Fibroblast of skin of abdomen (primary cell): ENCODE data around the gene ADGRF5.
"Not testable (repeated sequence)": the region's sequence is repeated elsewhere in the genome, so short reads cannot be mapped to it uniquely, and the experiment has no call there.

ENCODE experiments used
- DNase-seq: peaks from one replicate; pipeline ENCODE4 v3.0.0-alpha.2; 2013

The ADGRF5 gene

DNA sequence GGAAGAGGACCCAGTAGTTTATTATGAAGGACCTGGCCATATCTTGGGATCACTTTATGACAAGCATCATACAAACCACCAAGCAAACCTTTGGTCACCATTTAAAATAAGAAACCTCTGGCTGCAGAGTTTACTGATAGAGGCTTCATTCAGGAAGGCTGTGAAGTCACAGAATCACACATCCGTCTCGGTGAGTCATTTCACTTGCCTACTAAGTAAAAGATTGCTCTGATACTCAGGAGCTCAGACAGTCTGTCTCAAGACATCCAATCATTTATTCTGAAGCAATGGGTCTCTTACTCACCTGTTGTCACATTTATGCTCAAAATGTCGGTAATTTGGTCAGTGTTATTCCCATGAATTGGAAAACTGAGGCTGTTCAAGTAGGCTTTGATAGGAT lies 33.7 kb downstream of the ADGRF5 start:
- no peak for DNase-seq

DNA sequence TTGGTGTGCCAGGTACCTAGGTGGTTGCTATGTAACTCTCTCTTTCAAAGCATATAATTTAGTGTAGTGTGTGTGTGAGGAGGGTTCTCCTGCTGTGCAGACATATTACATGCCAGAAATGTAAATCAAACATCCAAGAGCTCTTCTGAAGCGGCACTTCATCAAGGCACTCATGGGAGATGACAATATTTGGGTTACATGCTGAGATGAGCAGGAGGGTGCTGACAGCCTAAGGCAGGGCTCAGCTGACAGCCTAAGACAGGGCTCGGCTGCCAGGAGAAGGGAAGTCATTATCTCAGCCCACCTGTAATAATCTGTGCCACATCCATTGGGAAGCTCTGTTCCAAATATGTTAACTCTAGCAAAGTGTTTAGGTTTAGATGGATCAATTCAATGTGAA lies 39.1 kb downstream of the ADGRF5 start:
- no peak for DNase-seq

DNA sequence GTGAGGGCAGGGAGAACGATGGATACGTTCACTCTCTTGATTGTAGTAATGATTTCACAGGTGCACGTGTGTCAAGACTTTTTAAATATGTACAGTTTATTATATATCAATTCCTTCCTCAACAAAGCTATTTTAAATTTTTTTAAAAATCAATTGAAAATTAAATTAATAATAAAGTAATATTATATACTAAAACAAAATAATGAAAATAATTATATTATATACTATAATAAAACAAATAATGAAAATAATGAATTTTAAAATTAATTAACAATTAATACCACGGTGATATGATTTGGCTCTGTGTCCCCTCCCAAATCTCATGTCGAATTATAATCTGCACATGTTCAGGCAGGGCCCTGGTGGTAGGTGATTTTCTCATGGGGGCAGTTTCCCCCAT lies 42.7 kb downstream of the ADGRF5 start:
- DNase-seq: no peak

DNA sequence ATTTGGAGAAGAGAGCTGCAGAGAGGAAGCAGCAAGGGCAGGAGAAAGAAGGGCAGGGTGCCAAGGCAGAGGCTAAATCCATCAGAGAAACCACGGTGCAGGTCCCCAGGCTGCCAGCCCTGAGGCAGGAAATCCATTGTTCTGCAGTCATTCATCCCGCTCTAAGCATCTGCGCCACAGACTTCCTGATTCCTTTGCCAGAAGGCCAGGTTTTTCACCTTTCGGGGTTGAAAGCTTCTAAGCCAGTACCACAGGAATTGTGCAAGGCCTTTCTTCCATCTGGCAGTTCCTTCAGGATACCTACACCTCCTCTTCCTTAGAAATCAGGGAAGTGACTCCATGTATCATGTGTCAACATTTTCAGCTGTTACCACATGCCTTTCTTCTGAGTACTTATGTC lies 45.6 kb downstream of the ADGRF5 start:
- DNase-seq: peak; percentile 11

DNA sequence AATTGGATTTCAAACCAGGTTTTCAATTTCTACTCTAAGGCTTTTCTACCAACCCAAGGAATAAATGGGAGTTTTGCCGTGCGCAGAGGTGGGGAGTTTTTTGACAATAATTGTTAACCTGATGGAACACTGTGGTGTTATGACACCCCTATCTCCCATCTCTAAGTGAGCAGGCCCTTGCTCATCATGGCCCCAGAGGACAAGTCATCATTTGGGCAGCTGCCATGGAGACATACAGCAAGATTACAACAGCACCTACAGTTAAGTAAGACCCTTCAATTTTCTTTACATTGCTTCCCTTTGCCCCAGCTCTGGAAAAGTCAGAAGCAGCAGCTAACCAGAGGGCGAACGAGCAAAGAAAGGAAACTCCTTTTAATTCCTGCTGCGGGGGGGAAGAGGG lies 54.3 kb downstream of the ADGRF5 start:
- DNase-seq: no peak

DNA sequence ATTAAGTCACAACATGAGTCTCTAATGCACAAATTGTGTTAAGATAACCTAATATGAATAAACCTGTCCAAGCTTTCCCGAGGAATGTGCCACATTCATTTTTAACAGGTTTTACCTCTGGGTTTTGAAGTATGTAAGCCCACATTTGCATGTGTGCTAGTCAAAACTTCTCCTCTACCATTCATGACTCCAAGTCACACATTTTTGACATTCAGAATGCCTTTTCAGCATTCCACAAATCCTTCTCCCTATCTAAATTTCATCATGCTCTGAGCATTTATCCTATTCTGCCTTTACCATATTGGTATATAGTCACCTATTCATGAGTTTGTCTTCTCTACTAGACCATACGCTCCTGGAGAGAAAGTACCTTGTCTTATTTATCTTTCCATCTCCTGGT lies 56.5 kb downstream of the ADGRF5 start:
- DNase-seq: no peak

DNA sequence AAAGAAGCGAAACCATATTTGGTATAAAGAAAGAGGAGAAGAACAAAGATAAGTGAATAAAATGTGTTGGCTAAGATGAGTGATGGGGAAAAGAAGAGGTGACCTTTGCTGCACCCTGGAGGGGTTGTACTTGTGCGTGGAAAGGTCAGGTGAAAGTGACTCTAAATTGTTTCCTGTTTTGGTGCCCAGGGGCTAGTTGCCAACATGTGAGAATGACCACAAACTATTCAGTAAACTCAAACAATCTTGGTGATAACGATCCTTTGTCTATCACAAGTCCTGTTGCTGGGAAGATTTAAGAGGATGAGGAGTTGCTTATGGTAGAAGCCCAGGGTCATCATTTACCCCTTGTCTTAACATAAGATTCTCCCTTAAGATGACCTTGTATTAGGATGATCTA lies 57.9 kb downstream of the ADGRF5 start:
- no peak for DNase-seq

DNA sequence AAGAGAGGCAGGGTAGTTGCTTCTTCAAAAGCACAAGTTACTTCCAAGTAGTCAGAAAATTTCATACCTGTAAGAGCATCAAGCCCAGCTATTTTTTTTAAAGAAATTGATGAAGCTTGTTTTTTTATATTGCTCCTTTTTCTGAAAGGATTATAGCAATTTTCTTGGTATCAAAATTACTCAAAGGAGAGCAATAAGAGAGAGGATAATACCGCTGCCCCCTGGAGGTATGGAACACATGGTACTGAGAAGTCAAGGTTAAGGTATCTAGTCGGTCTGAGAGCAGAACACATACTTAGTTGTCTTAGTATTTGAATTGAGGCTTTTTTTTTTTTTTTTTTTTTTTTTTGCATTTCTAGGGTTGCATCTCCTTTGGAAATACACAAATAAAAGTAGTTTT lies 59.4 kb downstream of the ADGRF5 start:
- DNase-seq: no peak

DNA sequence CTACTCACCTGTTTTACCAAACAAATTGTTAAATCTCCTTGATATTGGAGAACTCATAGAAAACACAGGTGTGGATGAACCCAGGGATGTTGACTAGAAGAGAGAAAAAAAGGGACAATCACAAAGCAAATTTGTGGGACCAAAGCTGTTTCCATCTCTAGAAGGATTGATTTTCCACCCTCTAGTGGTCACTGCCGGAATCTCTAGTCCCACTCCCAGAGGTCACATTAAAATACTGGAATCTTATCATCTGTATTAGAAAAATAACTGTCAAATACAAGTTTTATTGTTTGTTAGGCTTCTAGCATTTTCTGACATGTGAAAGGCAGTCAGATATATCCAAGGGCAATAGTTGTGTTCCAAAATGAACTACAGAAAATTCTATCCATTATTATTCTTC lies 65.8 kb downstream of the ADGRF5 start:
- not testable (repeated sequence) for DNase-seq

DNA sequence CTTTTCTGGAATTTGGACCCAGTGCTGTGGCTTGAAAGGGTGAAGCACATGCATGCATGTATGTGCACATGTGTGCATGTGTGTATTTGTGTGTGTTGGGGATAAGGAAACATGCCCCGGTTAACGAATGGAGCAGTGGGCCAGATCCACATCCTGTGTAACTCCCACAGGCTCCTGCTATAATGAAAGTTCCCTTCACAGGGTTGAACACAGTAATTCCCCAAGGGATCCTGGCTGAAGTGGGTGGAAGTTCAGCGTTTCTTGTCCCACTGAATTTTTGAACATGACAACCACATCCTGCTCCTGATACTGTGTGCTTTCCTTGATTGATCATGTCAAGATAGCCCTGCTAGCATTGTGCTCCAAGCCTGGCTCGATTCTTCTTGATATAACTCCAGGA lies 70.2 kb downstream of the ADGRF5 start:
- DNase-seq: not testable (repeated sequence)

DNA sequence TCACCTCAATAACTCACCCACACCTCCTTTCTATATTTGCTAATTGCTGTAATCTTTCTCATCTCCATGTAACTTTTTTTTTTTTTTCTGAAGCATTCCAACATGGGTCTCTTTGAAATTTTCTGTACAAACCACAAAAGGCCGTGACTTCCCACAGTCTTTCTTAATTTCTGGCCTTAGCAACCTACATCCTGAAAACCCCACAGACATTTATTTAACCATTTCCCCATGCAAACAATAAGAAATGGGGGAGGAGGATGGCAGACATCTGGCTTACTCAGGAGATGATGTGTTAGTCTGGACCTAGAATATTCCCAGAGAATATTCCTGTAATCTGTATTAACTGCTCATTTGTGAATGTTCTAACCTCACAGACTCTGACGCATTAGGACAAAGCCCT lies 70.9 kb downstream of the ADGRF5 start:
- peak; percentile 4 for DNase-seq

DNA sequence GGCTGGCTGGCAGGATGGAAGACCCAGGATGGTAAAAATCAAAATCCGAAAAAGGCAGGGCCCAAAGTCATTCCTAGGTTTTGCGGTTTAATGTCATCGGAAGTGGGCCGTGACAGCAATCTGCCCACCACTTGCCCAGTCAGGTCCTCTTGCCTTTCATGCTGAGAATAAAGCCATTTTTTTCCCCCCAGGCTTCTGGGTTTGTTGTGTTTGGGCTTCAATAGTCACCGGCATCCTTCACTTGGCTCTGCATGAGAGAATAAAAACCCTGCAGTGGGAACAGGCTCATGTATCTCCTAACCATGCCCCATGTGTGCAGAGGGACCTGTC lies 72.4 kb downstream of the ADGRF5 start:
- no peak for DNase-seq

DNA sequence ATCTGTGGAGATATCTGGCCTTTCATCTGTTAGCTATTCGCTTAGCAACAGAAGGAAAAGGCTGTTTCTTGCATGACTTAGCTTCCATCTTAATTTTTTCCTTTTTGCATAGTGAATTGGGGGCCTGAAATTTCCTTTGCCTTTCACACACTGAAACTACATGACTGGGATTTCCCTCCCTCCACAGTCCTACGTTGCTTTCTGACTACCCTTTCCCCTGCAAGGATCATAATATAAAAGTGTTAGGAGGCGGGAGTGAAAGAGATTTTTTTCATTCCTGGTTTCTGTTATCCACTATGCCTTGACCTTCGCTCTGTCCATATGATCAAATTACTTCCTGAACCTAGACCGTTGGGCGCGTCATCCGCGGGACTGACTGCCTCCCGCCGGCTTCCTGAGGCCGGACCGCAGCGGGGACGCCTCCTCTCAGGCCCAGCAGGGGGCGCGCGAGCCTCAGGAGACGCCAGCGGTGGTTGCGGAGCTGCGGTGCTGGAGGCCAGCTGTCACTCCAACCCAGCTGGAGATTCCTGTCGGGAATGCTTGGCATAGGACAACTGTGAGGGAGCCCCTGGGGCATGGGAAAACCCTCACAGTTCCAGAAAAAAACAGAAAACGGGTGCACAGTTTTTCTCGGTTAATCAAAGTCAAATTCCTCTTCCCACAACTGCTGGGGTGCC lies 72.9 kb downstream of the ADGRF5 start:
- DNase-seq: peak; percentile 63

DNA sequence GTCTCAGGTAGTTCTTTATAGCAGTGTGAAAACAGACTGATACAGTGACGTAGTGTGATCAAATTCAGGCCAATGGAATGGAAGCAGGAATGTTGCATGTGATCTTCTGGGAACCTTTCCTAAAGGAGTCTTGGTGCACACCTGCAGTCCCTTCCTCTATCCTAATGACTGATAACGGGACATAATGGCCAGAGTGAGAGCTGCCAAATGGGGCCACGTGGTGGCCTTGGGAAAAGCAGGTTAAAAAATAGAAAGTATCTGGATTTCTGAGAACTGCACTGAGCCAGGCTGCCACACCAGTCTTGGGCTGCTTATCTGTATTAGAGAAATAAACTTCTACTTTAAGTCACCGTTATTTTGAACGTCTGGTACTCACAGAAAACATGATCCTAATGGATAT lies 76.6 kb downstream of the ADGRF5 start:
- DNase-seq: no peak

DNA sequence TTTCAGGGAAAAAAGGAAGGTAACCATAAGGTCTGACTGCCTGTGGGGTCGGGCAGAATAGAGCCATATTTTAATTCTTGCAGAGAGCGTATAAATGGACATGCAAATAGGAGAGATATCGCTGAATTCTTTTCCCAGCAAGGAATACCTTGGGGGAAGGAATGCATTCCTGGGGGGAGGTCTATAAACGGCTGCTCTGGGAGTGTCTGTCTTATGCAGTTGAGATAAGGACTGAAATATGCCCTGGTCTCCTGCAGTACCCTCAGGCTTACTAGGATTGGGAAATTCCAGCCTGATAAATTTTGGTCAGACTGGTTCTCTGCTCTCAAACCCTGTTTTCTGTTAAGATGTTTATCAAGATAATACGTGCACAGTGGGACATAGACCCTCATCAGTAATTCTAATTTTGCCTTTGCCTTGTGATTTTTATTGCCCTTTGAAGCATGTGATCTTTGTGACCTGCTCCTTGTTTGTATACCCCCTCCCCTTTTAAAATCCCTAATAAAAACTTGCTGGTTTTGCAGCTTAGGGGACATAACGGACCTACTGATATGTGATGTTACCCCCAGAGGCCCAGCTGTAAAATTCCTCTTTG lies 79.4 kb downstream of the ADGRF5 start:
- not testable (repeated sequence) for DNase-seq

DNA sequence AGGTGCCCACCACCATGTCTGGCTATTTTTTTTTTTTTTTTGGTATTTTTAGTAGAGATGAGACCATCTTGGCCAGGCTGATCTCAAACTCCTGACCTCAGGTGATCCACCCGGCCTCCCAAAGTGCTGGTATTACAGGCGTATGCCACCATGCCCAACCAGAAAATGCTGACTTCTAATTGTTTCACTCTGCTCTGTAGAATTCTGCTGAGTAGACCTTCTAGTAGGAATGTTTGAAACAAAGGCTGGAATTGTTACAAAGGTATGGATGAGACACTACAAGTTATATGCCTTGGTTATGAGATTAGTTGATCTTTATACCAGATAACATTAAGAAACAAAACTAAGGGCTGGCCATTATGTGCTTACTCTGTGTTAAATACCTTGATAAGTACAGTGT lies 83.7 kb downstream of the ADGRF5 start:
- no peak for DNase-seq

DNA sequence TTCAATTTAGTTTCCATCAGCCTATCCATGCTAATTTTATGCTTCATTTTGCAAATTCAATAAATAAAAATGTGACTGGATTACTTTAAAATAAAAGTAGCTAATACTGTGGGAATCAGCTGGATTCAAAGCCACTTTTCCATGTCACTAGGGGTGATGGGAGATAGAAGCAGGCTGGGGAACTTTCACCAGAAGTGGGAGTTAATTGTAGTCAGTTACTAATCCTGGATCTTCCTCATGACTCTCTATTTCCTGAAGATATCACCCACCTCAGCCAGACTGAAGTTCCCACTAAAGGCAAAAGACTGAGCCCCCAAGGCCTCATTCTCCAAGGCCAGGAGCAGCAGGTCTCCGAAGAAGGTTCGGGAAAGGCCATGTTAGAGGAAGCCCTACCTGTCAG lies 86.7 kb downstream of the ADGRF5 start:
- DNase-seq: not testable (repeated sequence)

DNA sequence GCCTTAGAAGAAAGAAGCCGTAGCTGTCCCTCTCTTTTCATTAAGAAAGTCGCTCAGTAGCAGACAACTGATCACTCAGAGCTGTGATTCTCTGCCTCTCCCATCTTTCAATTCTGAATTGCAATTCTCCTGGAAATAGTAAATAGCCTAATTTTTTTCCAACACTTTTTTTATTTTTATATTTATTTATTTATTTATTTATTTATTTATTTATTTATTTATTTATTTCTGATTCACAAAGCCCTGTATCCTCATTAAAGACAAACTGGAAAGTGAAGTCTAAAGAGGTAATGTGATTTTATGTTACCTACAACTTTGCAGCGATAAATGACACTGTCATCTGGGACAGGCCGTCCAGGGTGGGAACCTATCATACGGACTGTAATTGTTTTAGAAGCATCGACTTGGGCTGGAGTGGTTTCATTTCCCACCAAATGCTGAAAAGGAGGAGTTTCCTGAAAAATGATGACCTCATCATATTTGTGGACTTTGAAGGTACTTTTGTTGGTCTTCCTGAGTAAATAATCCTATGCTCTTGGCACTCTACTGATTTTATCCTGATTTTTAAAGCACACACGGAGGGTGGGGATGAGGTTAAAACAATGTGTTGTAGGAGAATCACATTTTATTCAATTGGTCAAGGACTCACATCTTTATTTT lies 87.4 kb downstream of the ADGRF5 start:
- not testable (repeated sequence) for DNase-seq

DNA sequence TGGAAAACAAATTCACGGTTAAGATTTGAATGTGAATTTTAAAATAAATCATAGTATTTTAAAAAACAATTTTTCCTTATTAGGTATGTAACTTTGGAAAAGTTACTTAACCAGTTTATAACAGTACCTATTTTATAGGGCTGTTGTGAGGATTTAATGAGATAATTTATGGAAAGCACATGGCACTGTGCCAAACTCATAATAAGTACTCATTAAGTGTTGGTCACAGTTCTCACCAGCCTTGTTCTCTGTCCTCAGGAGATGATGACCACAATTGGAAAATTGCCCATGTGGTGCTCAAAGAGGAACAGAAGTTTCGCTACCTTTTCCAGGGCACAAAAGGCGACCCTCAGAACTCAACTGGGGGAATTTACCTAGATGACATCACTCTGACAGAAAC lies 88.9 kb downstream of the ADGRF5 start:
- DNase-seq: no peak

DNA sequence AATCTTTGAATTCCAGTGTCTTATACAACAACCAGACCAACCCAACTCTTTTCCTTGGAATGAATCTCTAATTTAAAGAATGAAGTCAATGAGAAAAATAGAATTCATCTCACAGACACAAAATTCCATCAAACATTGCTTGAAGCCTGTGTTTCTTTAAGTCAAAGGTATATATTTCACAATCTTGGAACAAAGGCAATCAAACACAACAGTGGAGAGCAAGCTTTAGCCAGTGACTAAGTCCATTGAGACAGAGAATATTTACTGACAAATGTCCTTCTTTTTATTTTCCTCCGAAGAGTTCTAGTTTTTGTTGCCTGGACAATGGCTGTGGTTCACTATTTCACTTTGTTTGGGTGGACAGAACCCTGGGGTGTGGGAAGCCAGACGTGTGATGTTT lies 92.8 kb downstream of the ADGRF5 start:
- no peak for DNase-seq

DNA sequence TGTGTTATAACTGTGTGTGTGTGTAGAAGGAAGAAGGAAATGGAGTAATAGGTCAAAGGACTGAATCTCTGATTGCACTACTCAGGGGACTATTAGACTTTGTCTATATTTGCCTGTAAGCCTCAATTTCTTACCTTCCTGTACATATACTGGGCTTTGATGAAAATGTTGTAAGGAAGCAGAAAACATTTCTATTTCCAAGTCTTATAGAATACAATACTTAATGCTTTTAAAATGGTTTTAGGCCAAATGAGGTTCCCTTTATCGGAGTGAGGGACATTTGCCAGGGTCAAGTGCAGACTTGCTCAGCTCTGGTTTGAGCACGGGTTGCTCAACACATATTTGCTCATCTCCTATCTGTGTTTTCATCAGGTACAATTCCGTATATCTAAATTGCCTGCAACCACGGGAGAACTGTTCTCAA lies 100.3 kb downstream of the ADGRF5 start:
- DNase-seq: no peak

DNA sequence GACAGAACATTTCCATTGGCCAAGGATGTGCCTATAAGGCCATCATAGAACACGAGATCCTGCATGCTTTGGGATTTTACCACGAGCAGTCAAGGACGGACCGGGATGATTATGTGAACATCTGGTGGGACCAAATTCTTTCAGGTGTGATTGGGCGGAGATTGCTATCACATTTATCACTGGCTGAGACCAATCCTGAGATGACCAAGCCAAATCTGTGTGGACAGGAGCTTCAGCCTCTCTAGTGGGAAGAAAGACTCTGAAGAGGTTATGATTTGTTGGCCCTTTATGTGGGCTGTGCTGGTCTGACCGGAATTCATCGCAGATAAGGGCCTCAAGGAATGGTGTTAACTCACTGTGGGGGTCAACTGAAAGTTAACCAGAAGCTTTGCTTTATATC lies 102.2 kb downstream of the ADGRF5 start:
- no peak for DNase-seq

DNA sequence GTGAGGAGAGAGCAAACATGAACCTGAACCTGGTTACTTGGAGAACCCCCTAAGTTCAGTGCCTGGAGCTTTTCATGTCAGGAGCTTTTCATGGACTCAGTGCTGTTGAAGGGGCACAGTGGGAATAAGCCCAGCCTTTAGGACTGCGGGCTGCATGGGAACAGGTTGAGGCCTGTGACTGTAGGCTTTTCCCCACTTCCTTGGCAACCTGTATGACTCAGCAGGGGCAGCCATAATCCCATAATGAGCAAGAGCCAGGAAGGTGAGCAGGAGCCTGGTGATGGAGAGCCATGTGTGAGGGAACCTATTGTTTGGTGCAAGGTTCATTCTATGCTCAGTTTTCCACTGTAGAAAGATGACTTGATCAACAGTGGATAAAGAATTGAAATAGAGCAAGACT lies 105.1 kb downstream of the ADGRF5 start:
- DNase-seq: no peak

DNA sequence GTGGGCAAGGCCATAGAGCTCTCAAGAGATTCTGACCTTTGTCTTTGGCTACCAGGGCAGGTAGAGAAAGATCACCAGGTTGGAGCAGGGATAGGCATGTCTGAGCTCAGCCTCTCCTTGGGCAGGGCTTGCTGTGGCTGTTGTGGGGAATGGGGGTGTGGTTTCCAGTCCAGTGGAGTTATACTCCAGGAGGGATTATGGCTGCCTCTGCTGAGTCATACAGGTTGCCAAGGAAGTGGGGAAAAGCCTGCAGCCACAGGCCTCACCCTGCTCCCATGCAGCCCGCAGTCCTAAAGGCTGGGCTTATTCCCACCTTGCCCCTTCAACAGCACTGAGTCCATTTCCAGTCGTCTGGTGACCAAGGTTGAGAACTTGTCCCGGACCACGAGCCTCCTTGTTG lies 106.6 kb downstream of the ADGRF5 start:
- DNase-seq: no peak

DNA sequence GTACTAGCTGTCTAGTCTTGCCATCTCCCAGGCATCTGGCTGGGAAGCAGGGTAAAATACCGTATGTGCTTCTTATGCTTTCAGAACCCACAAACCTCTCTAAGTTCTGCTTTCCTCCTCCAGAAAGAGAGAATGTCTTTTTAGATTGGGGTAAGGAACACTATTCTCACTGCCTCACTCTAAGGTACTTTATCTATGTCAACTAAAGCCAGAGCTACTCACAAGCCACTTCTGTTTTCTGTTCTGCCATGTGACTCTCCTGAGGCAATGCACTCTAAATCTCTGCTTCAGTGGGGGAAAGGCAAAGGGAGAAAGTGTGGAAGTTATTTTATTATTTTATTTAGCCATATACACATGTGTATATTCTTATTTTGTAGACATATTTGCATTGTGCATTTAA lies 112.9 kb downstream of the ADGRF5 start:
- no peak for DNase-seq
